Gastroesophageal sphincter (tissue), 3 donors: ENCODE measurements around the gene SERPINF2.

Experiments
- EP300 ChIP-seq: sonication (generic); formaldehyde crosslinking; IDR thresholded peaks from one replicate; pipeline ENCODE4 v1.6.1; 2017; ENCODE audit warnings: antibody characterized with exemption, mild to moderate bottlenecking
- POLR2A ChIP-seq, 2 donors: fragments of 450-650 bp; IDR thresholded peaks; one replicate each; pipeline ENCODE4 v1.6.1; 2017; ENCODE audit warnings: antibody characterized with exemption in 2 of 2, mild to moderate bottlenecking in 2 of 2, moderate library complexity in 1 of 2
- TF ChIP-seq, protein P1 (sequence below), 4 experiments: fragments of 200-600 bp in 2 of 4; fragments of 450-650 bp in 2 of 4; sonication (generic) in 1 of 4; IDR thresholded peaks; one replicate each; pipeline ENCODE4 v1.5.1; 2017 to 2019; ENCODE audit warnings: antibody characterized with exemption in 4 of 4, mild to moderate bottlenecking in 2 of 4, moderate library complexity in 2 of 4

DNA sequence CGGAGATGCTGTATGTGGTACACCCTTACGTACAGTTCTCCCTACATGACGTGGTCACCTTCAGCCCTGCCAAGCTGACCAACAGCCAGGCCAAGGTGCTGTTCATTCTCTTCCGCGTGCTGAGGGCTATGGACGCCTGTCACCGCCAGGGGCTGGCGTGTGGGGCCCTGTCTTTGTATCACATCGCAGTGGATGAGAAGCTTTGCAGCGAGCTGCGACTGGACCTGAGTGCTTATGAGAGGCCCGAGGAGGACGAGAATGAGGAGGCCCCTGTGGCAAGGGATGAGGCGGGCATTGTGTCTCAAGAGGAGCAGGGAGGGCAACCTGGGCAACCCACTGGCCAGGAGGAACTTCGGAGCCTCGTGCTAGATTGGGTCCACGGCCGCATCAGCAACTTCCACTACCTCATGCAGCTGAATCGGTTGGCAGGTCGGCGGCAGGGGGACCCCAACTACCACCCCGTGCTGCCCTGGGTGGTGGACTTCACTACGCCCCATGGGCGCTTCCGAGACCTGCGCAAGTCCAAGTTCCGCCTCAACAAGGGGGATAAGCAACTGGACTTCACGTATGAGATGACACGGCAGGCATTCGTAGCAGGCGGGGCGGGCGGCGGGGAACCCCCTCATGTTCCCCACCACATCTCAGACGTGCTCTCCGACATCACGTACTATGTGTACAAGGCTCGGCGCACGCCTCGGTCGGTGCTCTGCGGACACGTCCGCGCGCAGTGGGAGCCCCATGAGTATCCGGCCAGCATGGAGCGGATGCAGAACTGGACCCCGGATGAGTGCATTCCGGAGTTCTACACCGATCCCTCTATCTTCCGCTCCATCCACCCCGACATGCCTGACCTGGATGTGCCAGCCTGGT, 16.8 kb upstream of the SERPINF2 start:
- TF ChIP-seq EP300 (no peak), POLR2A (IDR thresholded peaks at IDR 0.05) (no peak)
- TF ChIP-seq, protein P1, sequence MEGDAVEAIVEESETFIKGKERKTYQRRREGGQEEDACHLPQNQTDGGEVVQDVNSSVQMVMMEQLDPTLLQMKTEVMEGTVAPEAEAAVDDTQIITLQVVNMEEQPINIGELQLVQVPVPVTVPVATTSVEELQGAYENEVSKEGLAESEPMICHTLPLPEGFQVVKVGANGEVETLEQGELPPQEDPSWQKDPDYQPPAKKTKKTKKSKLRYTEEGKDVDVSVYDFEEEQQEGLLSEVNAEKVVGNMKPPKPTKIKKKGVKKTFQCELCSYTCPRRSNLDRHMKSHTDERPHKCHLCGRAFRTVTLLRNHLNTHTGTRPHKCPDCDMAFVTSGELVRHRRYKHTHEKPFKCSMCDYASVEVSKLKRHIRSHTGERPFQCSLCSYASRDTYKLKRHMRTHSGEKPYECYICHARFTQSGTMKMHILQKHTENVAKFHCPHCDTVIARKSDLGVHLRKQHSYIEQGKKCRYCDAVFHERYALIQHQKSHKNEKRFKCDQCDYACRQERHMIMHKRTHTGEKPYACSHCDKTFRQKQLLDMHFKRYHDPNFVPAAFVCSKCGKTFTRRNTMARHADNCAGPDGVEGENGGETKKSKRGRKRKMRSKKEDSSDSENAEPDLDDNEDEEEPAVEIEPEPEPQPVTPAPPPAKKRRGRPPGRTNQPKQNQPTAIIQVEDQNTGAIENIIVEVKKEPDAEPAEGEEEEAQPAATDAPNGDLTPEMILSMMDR (IDR thresholded peaks at IDR 0.05), result no peak
